H1 (cell line): ENCODE results near the gene DIP2C. TPM values are rescaled to one million over a fixed set of nuclear protein-coding genes. Genes with fewer than 3 reads are reported as not detected.
A peak's percentile ranks its signal among the peaks of the same experiment; 100 is the strongest.

ENCODE experiments used
- CTCF ChIA-PET: fragments of 300-600 bp; sonication (Branson Sonifier 250); formaldehyde crosslinking; loops from one replicate; lab custom pipeline; 2021; ENCODE audit not compliant: partially characterized antibody; lab: Charles Lee
- POLR2A ChIA-PET: fragments of 300-600 bp; sonication (Branson Sonifier 250); formaldehyde crosslinking; loops from one replicate; lab custom pipeline; 2021; ENCODE audit warnings: inconsistent platforms; ENCODE audit not compliant: partially characterized antibody; lab: Charles Lee
- DNase-seq, 2 experiments: peaks; one replicate each; pipeline versions ENCODE4 v3.0.0 to v3.0.0-alpha.2; 2010 to 2022; ENCODE audit warnings: low spot score in 2 of 2, low read depth in 1 of 2, mixed read lengths in 1 of 2
- FAIRE-seq: peaks from 2 replicates; lab custom pipeline; 2011; peaks lifted over from hg19 to GRCh38; lab: Jason Lieb, UNC
- H2AFZ ChIP-seq: 2 replicates; pipeline ENCODE4 v1.8.1; 2012; ENCODE audit warnings: low read length, inconsistent platforms
- H2AK5ac ChIP-seq: 2 replicates; pipeline ENCODE4 v1.6.1; 2013; ENCODE audit warnings: low read depth, low read length
- H2BK120ac ChIP-seq: replicated peaks from 2 replicates; pipeline ENCODE3; 2013; ENCODE audit warnings: low read depth, low read length, inconsistent platforms
- H2BK12ac ChIP-seq: 2 replicates; pipeline ENCODE4 v1.6.1; 2013; ENCODE audit warnings: low read depth, low read length
- H2BK15ac ChIP-seq: 2 replicates; pipeline ENCODE4 v1.6.1; 2013; ENCODE audit warnings: low read length
- H2BK20ac ChIP-seq: 2 replicates; pipeline ENCODE4 v1.6.1; 2013; ENCODE audit warnings: low read length
- H2BK5ac ChIP-seq: 2 replicates; pipeline ENCODE4 v1.6.1; 2013; ENCODE audit warnings: low read depth, low read length
- H3K14ac ChIP-seq: 2 replicates; pipeline ENCODE4 v1.6.1; 2013; ENCODE audit warnings: inconsistent platforms; ENCODE audit not compliant: insufficient read length
- H3K18ac ChIP-seq: 2 replicates; pipeline ENCODE4 v1.6.1; 2013; ENCODE audit warnings: low read length; ENCODE audit errors: extremely low read depth
- H3K23ac ChIP-seq: 2 replicates; pipeline ENCODE4 v1.6.1; 2013; ENCODE audit warnings: inconsistent platforms; ENCODE audit not compliant: insufficient read length
- H3K23me2 ChIP-seq: 2 replicates; pipeline ENCODE4 v1.6.1; 2013; ENCODE audit warnings: low read depth, low read length
- H3K27ac ChIP-seq: 2 replicates; pipeline ENCODE4 v1.6.1; 2011; ENCODE audit warnings: low read depth, low read length, inconsistent platforms
- H3K27me3 ChIP-seq, 4 experiments: replicated peaks in 1 of 4; 1 replicate in 1 of 4; 2 replicates in 3 of 4; pipeline versions ENCODE4 v1.6.1 to v1.8.1; 2011 to 2013; ENCODE audit warnings: low read length in 3 of 4, mild to moderate bottlenecking in 3 of 4, inconsistent platforms in 2 of 4, mixed read lengths in 2 of 4, moderate library complexity in 1 of 4; ENCODE audit not compliant: control insufficient read depth in 3 of 4, insufficient read depth in 3 of 4; ENCODE audit errors: extremely low read depth in 1 of 4
- H3K36me3 ChIP-seq, 4 experiments: 2 replicates each; pipeline versions ENCODE4 v1.6.1 to v1.8.1; 2011 to 2013; ENCODE audit warnings: mild to moderate bottlenecking in 4 of 4, low read length in 3 of 4, moderate library complexity in 2 of 4, control low read depth in 1 of 4, inconsistent platforms in 1 of 4; ENCODE audit not compliant: insufficient read depth in 4 of 4, control insufficient read depth in 2 of 4
- H3K4ac ChIP-seq: replicated peaks from 2 replicates; pipeline ENCODE3; 2013; ENCODE audit warnings: low read length, low read depth, mixed read lengths, inconsistent platforms; ENCODE audit not compliant: insufficient read length
- H3K4me1 ChIP-seq, 4 experiments: replicated peaks in 1 of 4; 1 replicate in 1 of 4; 2 replicates in 3 of 4; pipeline versions ENCODE4 v1.6.1 to v1.8.1; 2011 to 2013; ENCODE audit warnings: low read length in 3 of 4, inconsistent platforms in 2 of 4, mixed read lengths in 1 of 4; ENCODE audit not compliant: insufficient read depth in 4 of 4, control insufficient read depth in 3 of 4
- H3K4me2 ChIP-seq, 2 experiments: 2 replicates each; pipeline versions ENCODE4 v1.6.1 to v1.8.1; 2011 to 2013; ENCODE audit warnings: low read depth in 2 of 2, low read length in 2 of 2, control low read depth in 1 of 2, inconsistent platforms in 1 of 2, mild to moderate bottlenecking in 1 of 2; ENCODE audit not compliant: insufficient read depth in 1 of 2
- H3K4me3 ChIP-seq, 4 experiments: fragments of 200-600, 300-600 bp in 1 of 4; sonication (generic), shearing (Covaris generic), sonication (Bioruptor Twin) in 1 of 4; 2 replicates each; pipeline versions ENCODE4 v1.5.1 to v1.8.1; 2011 to 2016; ENCODE audit warnings: low read length in 4 of 4, low read depth in 3 of 4, control low read depth in 2 of 4, inconsistent platforms in 2 of 4, mild to moderate bottlenecking in 2 of 4, mixed read lengths in 1 of 4, moderate library complexity in 1 of 4; ENCODE audit not compliant: insufficient read depth in 2 of 4; ENCODE audit errors: extremely low read depth in 1 of 4
- H3K56ac ChIP-seq: replicated peaks from 2 replicates; pipeline ENCODE3; 2013; ENCODE audit warnings: low read depth, mild to moderate bottlenecking, mixed read lengths, low read length, inconsistent platforms; ENCODE audit not compliant: insufficient read length
- H3K79me1 ChIP-seq: 2 replicates; pipeline ENCODE4 v1.6.1; 2013; ENCODE audit warnings: low read depth, low read length, control low read depth
- H3K79me2 ChIP-seq, 2 experiments: 2 replicates each; pipeline versions ENCODE4 v1.6.1 to v1.8.1; 2012 to 2013; ENCODE audit warnings: low read length in 2 of 2, mild to moderate bottlenecking in 2 of 2, inconsistent platforms in 1 of 2; ENCODE audit not compliant: insufficient read depth in 2 of 2, control insufficient read depth in 1 of 2
- H3K9ac ChIP-seq, 4 experiments: replicated peaks in 1 of 4; 1 replicate in 1 of 4; 2 replicates in 3 of 4; pipeline versions ENCODE4 v1.6.1 to v1.8.1; 2011 to 2013; ENCODE audit warnings: low read depth in 3 of 4, low read length in 3 of 4, control low read depth in 2 of 4, mild to moderate bottlenecking in 2 of 4, moderate library complexity in 2 of 4, inconsistent platforms in 1 of 4; ENCODE audit errors: extremely low read depth in 1 of 4
- H3K9me3 ChIP-seq, 2 experiments: 2 replicates each; pipeline versions ENCODE4 v1.6.1 to v1.8.1; 2012 to 2013; ENCODE audit warnings: mild to moderate bottlenecking in 2 of 2, moderate library complexity in 2 of 2, control low read depth in 1 of 2, inconsistent platforms in 1 of 2, low read depth in 1 of 2, low read length in 1 of 2, mixed read lengths in 1 of 2; ENCODE audit not compliant: insufficient read depth in 2 of 2
- H4K20me1 ChIP-seq, 2 experiments: replicated peaks in 1 of 2; 2 replicates each; pipeline versions ENCODE3 to v1.8.1; 2011 to 2013; ENCODE audit warnings: inconsistent platforms in 2 of 2, low read length in 2 of 2, mild to moderate bottlenecking in 1 of 2; ENCODE audit not compliant: insufficient read depth in 2 of 2, control insufficient read depth in 1 of 2
- H4K5ac ChIP-seq: 2 replicates; pipeline ENCODE4 v1.6.1; 2013; ENCODE audit warnings: low read length, low read depth, mixed read lengths, inconsistent platforms; ENCODE audit not compliant: insufficient read length
- H4K8ac ChIP-seq: 2 replicates; pipeline ENCODE4 v1.8.0; 2013; ENCODE audit warnings: mild to moderate bottlenecking, moderate library complexity, low read length, inconsistent platforms; ENCODE audit not compliant: insufficient read depth; ENCODE audit errors: extremely low read depth
- H4K91ac ChIP-seq: replicated peaks from 2 replicates; pipeline ENCODE3; 2013; ENCODE audit warnings: low read length, mixed read lengths, inconsistent platforms; ENCODE audit not compliant: insufficient read length
- CREB1 ChIP-seq: IDR thresholded peaks from 2 replicates; pipeline ENCODE4 v1.6.1; 2012; ENCODE audit warnings: inconsistent platforms
- MAX ChIP-seq: IDR thresholded peaks from 2 replicates; pipeline ENCODE4 v1.6.1; 2012; ENCODE audit warnings: inconsistent platforms
- YY1 ChIP-seq: IDR thresholded peaks from 2 replicates; pipeline ENCODE4 v1.6.1; 2011; ENCODE audit warnings: low read depth, mild to moderate bottlenecking, low read length
- WGBS, 2 experiments: shearing (Covaris generic) in 1 of 2; methylation state at CpG; one replicate each; pipeline versions ENCODE4 v1.1.6 to v1.1.7; 2013 to 2015; ENCODE audit warnings: low lambda C conversion rate in 2 of 2, mixed read lengths in 2 of 2, inconsistent platforms in 1 of 2, low coverage in 1 of 2, missing lambda C conversion rate in 1 of 2; ENCODE audit not compliant: insufficient replicate concordance in 2 of 2, insufficient coverage in 1 of 2, insufficient read length in 1 of 2; ENCODE audit errors: extremely low coverage in 1 of 2, missing lambda C conversion rate in 1 of 2; 5-methylcytosine and 5-hydroxymethylcytosine counted together
- polyA plus RNA-seq, 7 experiments: library from polyadenylated mRNA; depleted of rRNA in 3 of 7; stranded (reverse) in 5 of 7; unstranded in 2 of 7; fragments of >200 nt in 5 of 7; fragments of 200-250 nt in 2 of 7; gene quantifications; 1 replicate in 5 of 7; 2 replicates in 1 of 7; 4 replicates in 1 of 7; pipeline versions ENCODE4 v1.2.1 to v1.2.3, GENCODE V29; 2011 to 2013; ENCODE audit warnings: missing spikeins in 2 of 7, mixed read lengths in 2 of 7
- total RNA-seq: library from RNA; stranded (reverse); fragmentation: NEBNext Ultra II Directional; extraction: Animal tissue kit (Norgen Biotek cat#: 25700); gene quantifications from 2 replicates; pipeline ENCODE4 v1.2.1, GENCODE V29; 2021

Gene DIP2C
- total and polyA plus RNA-seq, 2 of the 8 experiments (the other 6 are each of a cell fraction or from before 2014, with no cell fraction given): 3.8 to 9.3 TPM

DNA sequence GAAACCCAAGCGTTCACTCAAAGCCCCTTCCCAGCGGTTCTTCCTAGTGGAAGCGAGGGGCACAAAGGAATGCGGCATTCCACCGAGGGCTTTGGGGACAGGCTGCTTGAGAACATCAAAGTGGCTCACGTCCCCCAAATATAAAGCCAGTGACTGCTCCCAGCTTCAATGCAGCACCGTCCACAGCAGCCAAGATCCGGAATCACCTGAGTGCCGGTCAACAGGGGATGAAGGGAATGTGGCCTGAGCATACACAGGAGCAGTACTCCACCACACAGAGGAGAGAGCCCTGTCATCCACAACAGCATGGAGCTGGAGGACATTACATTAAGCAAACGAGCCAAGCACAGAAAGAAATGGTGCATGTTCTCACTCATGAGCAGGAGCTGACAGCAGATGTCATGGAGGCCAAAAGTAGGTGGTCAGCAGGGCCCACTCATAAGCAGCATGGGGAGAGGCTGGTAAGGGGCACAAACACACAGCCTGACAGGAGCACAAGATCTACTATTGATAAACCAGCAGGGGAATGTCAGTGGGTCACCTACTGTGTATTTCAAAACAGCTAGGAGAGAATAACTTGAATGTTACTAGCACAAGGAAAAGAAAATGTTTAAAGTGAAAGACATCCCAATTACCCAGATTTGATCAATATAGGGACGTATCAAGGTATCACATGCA is 79.5 kb downstream of the DIP2C start:
- H4K20me1 ChIP-seq: peaks cover 6 to 11% of the 10 kb centered on the region in 2 experiments
- peak overlapping the region; percentile 56; the same call in 1 of the 2 replicates for H2BK5ac ChIP-seq
- POLR2A ChIA-PET: interaction anchor here (0.8 kb wide), 1 partner anchor 12 kb away, joined by 3 read pairs; no protein-coding TSS in a partner anchor

More for the DNA sequence above, 79.5 kb downstream of the DIP2C start:
- H2BK15ac ChIP-seq: peak overlapping the region; percentile 40; the same call in 1 of the 2 replicates
- peak overlapping the region; percentile 63; the same call in 1 of the 2 replicates for H2BK12ac ChIP-seq
- H3K36me3 ChIP-seq: no peaks in the 10 kb centered on the region
- no peak overlapping the region for H3K23ac ChIP-seq
- no peak overlapping the region for H3K9ac ChIP-seq
- H3K27me3 ChIP-seq: no peaks in the 10 kb centered on the region
- H3K9me3 ChIP-seq: no peaks in the 10 kb centered on the region
- H4K8ac ChIP-seq: peak overlapping the region; percentile 59; the same call in 1 of the 2 replicates
- H2BK120ac ChIP-seq: no peak overlapping the region
- peak overlapping the region; percentile 39 for H4K91ac ChIP-seq
- H2AFZ ChIP-seq: no peak overlapping the region
- 0 out of 2 replicates have a peak, but pooled peaks cover 3% of the 10 kb centered on the region for H3K79me1 ChIP-seq
- H3K4me3 ChIP-seq: no peak overlapping the region
- TF ChIP-seq MAX: no peak
- no peak for TF ChIP-seq YY1
- TF ChIP-seq CREB1: no peak
- TF ChIP-seq, all 59 proteins: peak for 0
- Histone ChIP-seq H3K56ac (no peak overlapping the region), H3K23me2 (no peaks in the 10 kb centered on the region; the same call in 1 of the 2 replicates), H3K18ac (no peak overlapping the region), H3K79me2 (peaks cover 0 to 5% of the 10 kb centered on the region in 2 experiments; a peak in 1 of 4 replicates), H2BK20ac (no peak overlapping the region), H2AK5ac (peak overlapping the region; percentile 70; the same call in 1 of the 2 replicates), H3K27ac (no peak overlapping the region), H3K4me2 (no peak overlapping the region; a peak in 1 of 4 replicates), H4K5ac (no peak overlapping the region), H3K14ac (no peak overlapping the region), H3K4me1 (peaks cover 3 to 22% (median 10%) of the 10 kb centered on the region in 4 experiments; a peak in 5 of 7 replicates), H3K4ac (no peak overlapping the region)
- peak; percentile 7 for FAIRE-seq
- DNase-seq: no peak
- CTCF ChIA-PET: interaction anchor here (0.8 to 1.4 kb wide), 3 partner anchors 17 to 56 kb away, joined by 3 read pairs; no protein-coding TSS in a partner anchor
- WGBS, 2 experiments: 80% methylated on average over 11 of the region's 11 CpGs; no CpG with 5 or more reads in 1 of the 2 experiments
